Stimulated activated CD4-positive, alpha-beta T cell treated with anti-CD3 and anti-CD28 coated beads, Interleukin-4, amount 100 ng/mL, for 1 hour (primary cell): ENCODE measurements around the gene ISLR.

Source experiments
- DNase-seq: peaks from one replicate; pipeline ENCODE4 v3.0.0-alpha.2; 2020

ISLR gene

GRCh38 chr15:74197176-74197965, 23.9 kb downstream of the ISLR start:
- no peak for DNase-seq

GRCh38 chr15:74199297-74199652, 25.8 kb downstream of the ISLR start:
- no peak for DNase-seq

GRCh38 chr15:74200412-74200815, 26.9 kb downstream of the ISLR start:
- DNase-seq, result no peak

- DNase-seq, result no peak
Observed at GRCh38 chr15:74200871-74201419, 27.4 kb downstream of the ISLR start.

GRCh38 chr15:74201710-74202420, 28.4 kb downstream of the ISLR start:
- DNase-seq, result no peak

- DNase-seq, result no peak
Observed at GRCh38 chr15:74202452-74203401, 29.2 kb downstream of the ISLR start, which contains the start of gene STRA6. Gene STRA6, minus strand, starts transcription at chr15:74202787. Its CDS starts 520 bp downstream, at chr15:74202267.

GRCh38 chr15:74203914-74204431, 30.5 kb downstream of the ISLR start:
- no peak for DNase-seq

- no peak for DNase-seq
Observed at GRCh38 chr15:74205582-74205947, 32.1 kb downstream of the ISLR start.

- DNase-seq, result no peak
Observed at GRCh38 chr15:74206801-74207281, 33.3 kb downstream of the ISLR start.

- no peak for DNase-seq
Observed at GRCh38 chr15:74207652-74208440, 34.3 kb downstream of the ISLR start.

- no peak for DNase-seq
Observed at GRCh38 chr15:74208496-74208895, 35.0 kb downstream of the ISLR start.

GRCh38 chr15:74208901-74209559, 35.5 kb downstream of the ISLR start:
- DNase-seq, result no peak

GRCh38 chr15:74209560-74209958, 36.0 kb downstream of the ISLR start:
- no peak for DNase-seq

GRCh38 chr15:74209997-74210671, 36.6 kb downstream of the ISLR start:
- DNase-seq, result no peak

GRCh38 chr15:74210729-74211128, 37.2 kb downstream of the ISLR start:
- DNase-seq, result no peak

GRCh38 chr15:74211656-74212055, 38.1 kb downstream of the ISLR start:
- no peak for DNase-seq

GRCh38 chr15:74212494-74212893, 39.0 kb downstream of the ISLR start:
- no peak for DNase-seq

- DNase-seq, result no peak
Observed at GRCh38 chr15:74213858-74214284, 40.4 kb downstream of the ISLR start.

GRCh38 chr15:74214324-74215021, 41.0 kb downstream of the ISLR start:
- DNase-seq, result no peak

GRCh38 chr15:74215958-74216357, 42.4 kb downstream of the ISLR start:
- DNase-seq, result no peak
